NCI-H446 (cell line): ENCODE measurements around the gene SERPINI2.

Source experiments
- DNase-seq, 2 experiments: peaks; one replicate each; lab custom pipeline; 2025; lab: John Stamatoyannopoulos, UW

The SERPINI2 gene, protein sequence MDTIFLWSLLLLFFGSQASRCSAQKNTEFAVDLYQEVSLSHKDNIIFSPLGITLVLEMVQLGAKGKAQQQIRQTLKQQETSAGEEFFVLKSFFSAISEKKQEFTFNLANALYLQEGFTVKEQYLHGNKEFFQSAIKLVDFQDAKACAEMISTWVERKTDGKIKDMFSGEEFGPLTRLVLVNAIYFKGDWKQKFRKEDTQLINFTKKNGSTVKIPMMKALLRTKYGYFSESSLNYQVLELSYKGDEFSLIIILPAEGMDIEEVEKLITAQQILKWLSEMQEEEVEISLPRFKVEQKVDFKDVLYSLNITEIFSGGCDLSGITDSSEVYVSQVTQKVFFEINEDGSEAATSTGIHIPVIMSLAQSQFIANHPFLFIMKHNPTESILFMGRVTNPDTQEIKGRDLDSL

GRCh38 chr3:167473863-167474262 is at the start of gene SERPINI2:
SERPINI2 (minus strand) TSS chr3:167474042; CDS start chr3:167471834, 2,208 bp downstream.
- no peak for DNase-seq

GRCh38 chr3:167521006-167521355 is 47.1 kb upstream of the SERPINI2 start:
- no peak for DNase-seq

DNA sequence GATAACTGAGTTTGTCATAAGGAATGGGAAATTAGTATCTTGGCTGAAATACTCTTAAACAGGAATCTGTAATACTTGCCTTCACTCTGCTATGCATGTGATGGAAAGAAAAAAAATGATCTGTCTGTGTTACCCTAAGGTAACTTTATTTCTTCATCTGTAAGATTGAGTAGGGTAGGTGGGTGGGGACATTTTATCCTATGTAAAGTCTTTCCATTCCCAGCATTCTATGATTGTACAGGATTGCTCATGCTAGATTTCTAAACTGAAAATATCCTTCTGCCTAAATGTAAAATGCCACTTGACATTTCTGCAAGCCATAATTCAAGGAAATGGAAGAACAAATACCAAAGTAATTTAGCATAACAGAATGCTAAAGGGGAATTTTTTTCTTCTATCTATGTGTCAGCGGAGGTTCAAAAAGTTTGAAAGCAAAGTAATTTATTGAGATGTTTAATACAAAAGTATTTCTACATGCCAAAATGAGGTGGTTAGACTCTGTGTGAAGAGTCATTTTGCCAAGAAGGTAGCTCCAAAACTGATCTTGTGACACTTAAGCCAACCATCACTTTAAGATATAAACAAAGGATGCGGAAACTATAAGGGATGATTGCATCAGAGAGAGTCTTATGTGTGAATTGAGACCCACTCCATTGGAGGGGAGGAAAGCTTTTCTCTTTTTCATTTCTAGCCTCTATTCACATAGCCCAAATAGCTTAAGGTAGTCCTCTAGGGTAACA is 46.6 kb upstream of the SERPINI2 start:
- no peak for DNase-seq

GRCh38 chr3:167507954-167508353 is 34.1 kb upstream of the SERPINI2 start:
- no peak for DNase-seq

GRCh38 chr3:167502401-167502800 is 28.6 kb upstream of the SERPINI2 start:
- no peak for DNase-seq

- no peak for DNase-seq
Observed at GRCh38 chr3:167501941-167502340, 28.1 kb upstream of the SERPINI2 start.

DNA sequence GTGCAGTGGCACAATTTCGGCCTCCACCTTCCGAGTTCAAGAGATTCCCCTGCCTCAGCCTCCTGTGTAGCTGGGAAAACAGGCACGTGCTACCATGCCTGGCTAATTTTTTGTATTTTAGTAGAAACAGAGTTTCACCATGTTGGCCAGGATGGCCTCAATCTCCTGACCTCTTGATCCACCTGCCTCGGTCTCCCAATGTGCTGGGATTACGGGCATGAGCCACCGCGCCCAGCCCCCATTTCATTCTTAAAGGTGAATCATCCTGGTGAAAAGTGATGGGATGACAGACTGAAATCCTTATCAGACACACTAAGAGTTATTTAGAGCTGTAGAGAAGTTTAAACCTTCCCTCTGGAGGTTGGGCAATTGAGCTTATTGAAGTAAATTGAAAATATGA is 24.1 kb upstream of the SERPINI2 start:
- no peak for DNase-seq

DNA sequence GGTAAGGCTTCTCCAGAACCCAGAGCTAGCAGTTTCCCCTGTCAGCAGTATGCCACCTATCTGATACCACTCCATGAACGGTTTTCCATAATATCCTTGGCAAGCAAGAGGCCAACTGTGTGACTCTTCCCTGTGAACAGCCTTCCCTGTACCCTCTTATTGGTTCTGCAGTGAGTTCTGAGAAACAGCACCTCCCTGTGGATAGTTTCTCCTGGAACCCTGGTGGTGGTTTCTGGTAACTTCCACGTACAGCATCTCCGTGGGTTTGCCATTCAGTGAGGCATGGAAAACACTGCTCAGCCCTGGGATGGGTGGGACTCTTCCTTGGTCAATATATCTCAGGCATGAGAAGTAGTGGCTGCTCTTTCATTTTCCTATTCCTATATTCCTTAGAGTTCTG is 19.4 kb upstream of the SERPINI2 start:
- DNase-seq: no peak

DNA sequence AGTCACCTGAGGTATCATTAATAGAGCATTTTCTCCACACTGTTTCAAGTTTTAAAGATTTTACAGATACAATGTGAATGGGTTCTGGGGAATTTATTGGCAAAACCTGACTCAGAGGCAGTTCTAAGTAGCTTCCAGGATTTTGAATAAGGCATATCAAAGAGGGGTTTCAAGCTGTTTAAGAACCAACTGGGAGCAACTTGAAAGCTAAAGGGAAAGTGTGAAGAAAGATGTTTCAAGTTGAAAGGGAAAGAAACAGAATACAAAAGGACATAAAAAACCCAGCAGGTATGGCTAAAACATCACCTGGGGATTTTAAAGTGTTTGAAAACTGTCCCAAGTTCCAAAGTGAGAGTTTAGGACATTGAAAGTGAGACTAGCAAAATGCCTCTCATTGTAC is 17.8 kb upstream of the SERPINI2 start:
- DNase-seq: no peak

DNA sequence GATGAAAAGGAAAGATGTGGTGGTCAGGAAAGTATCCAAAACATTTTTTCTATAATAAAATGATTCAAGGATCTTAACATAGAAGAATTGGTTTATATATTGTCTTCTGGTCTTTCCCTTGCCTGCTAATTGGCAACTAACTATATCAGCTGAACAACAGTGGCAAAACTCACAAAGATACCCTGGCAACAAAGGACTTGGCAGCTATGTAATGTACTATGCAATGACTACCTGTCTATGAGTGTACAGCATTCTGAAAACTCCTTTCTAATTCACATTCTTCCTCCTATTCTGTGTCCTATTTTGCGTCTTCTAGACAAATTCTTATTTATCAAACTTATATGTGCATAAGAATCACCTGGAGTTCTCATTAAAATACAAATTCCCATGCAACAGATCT is 15.7 kb upstream of the SERPINI2 start:
- DNase-seq: no peak

GRCh38 chr3:167487556-167487955 is 13.7 kb upstream of the SERPINI2 start:
- no peak for DNase-seq

- DNase-seq: no peak
Observed at GRCh38 chr3:167484551-167484950, 10.7 kb upstream of the SERPINI2 start.

- DNase-seq: no peak
Observed at GRCh38 chr3:167483708-167484475, 10.1 kb upstream of the SERPINI2 start.

GRCh38 chr3:167481164-167481563 is 7.3 kb upstream of the SERPINI2 start:
- no peak for DNase-seq

DNA sequence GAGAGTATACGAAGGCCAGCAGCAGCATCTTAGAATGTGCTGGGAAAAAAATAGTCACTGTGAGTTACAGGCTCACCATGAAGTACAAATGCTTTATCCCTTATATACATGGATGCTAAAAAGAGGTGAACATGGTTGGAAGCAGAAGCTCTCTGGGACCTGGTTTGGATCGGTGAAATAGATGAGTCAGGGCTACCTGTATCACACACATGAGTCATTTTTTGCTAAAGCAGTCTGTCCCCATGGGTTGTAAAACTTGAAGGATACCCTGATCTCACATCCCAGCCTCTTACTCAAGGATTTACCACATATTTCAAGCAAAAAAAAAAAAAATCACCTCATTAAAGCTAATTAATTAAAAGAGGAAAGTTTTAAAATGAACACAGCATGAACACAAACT is 6.9 kb upstream of the SERPINI2 start:
- no peak for DNase-seq

- no peak for DNase-seq
Observed at GRCh38 chr3:167469381-167469780, 4.5 kb downstream of the SERPINI2 start.

GRCh38 chr3:167467848-167468611 is 5.8 kb downstream of the SERPINI2 start:
- DNase-seq: no peak

DNA sequence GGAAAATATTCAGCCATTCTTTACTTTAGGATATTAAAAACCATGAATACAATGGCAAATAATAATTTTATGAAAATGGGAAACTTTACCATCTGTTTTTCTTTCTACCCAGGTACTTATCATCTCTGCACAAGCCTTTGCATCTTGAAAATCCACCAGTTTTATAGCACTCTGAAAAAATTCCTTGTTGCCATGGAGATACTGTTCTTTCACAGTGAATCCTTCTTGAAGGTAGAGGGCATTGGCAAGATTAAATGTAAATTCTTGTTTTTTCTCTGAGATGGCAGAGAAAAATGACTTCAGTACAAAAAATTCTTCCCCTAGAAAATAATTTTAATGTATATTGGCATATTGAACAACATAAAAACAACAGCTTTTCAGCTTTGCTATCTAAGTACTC is 6.9 kb downstream of the SERPINI2 start:
- no peak for DNase-seq

- no peak for DNase-seq
Observed at GRCh38 chr3:167456157-167456799, 17.6 kb downstream of the SERPINI2 start.

DNA sequence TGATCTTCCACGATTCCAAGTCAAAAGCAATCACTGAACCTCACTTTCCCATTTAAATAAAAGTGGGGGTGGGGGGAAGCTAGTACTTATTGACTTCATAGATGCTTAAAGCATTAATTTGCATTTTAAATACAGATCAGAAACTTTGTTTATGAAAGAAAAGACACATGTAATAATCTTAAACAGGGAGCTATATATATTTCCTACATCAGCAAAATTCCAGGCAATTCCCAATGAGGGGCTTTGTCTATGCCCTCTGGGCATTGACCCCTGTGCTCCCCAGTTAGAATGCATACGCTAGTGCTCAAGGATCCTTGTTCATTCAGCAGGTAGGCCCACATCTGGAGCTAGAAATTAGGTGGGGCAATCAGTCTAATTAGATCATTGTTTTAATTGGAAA is 20.0 kb downstream of the SERPINI2 start:
- no peak for DNase-seq

- DNase-seq: no peak
Observed at GRCh38 chr3:167451282-167451681, 22.6 kb downstream of the SERPINI2 start.
